IPS-18a (cell line): ENCODE data around the gene OR4K17.
"Not testable (repeated sequence)": the region's sequence is repeated elsewhere in the genome, so short reads cannot be mapped to it uniquely, and the experiment has no call there.

Experiments
- H3K27ac ChIP-seq: one replicate; pipeline ENCODE4 v1.5.1; 2013; ENCODE audit warnings: low read length
- H3K27me3 ChIP-seq: one replicate; pipeline ENCODE4 v1.6.1; 2013; ENCODE audit warnings: mild to moderate bottlenecking, low read length; ENCODE audit not compliant: control insufficient read depth, insufficient read depth
- H3K36me3 ChIP-seq: one replicate; pipeline ENCODE4 v1.6.1; 2013; ENCODE audit warnings: low read depth, low read length; ENCODE audit not compliant: control insufficient read depth
- H3K4me1 ChIP-seq: one replicate; pipeline ENCODE4 v1.6.1; 2013; ENCODE audit warnings: low read depth, low read length; ENCODE audit not compliant: control insufficient read depth
- H3K4me3 ChIP-seq: one replicate; pipeline ENCODE4 v1.5.1; 2013; ENCODE audit warnings: low read length
- H3K9ac ChIP-seq: one replicate; pipeline ENCODE4 v1.6.1; 2013; ENCODE audit warnings: mild to moderate bottlenecking, low read length, moderate library complexity
- H3K9me3 ChIP-seq: one replicate; pipeline ENCODE4 v1.6.1; 2013; ENCODE audit warnings: low read depth, low read length; ENCODE audit not compliant: control insufficient read depth

The OR4K17 gene

DNA sequence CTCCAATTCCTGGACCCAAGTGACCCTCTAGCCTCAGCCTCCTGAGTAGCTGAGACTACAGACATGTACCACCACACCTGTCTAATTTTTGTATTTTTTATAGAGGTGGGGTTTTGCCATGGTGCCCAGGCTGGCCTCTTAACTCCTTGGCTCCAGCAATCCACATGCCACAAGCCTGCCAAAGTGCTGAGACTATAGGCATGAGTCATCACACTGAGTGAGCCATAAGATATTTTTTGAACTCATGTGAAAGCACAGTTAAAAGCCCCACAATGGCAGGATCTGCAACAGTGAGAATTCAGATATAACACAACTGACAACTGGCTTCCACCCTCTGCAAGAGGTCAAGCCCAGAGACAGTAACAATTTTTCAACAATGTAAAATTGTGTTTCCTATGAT is 59.3 kb downstream of the OR4K17 start:
- not testable (repeated sequence) for H3K27ac ChIP-seq, H3K4me1 ChIP-seq, H3K9ac ChIP-seq

More for the DNA sequence above, 59.3 kb downstream of the OR4K17 start:
- H3K9me3 ChIP-seq: peaks cover 52% of the 10 kb centered on the region
- not testable (repeated sequence) for H3K4me3 ChIP-seq, H3K36me3 ChIP-seq, H3K27me3 ChIP-seq
